Pancreas (tissue), 10 donors: ENCODE data around the gene CT45A3. TPM values are rescaled to one million over a fixed set of nuclear protein-coding genes. Genes with fewer than 3 reads are reported as not detected.
"Not testable (repeated sequence)": the region's sequence is repeated elsewhere in the genome, so short reads cannot be mapped to it uniquely, and the experiment has no call there.

ENCODE experiments used
- ATAC-seq, 4 donors: fragments of 200-7000 bp; cut with Tn5 transposase; one replicate each; pipeline versions ENCODE4 v1.8.0 to v1.9.1; 2020; ENCODE audit warnings: mild to moderate bottlenecking in 4 of 4, moderate library complexity in 4 of 4
- DNase-seq, 6 donors: peaks; one replicate each; pipeline ENCODE4 v3.0.0-alpha.2; 2020
- FAIRE-seq: peaks from 2 replicates; lab custom pipeline; 2012; peaks lifted over from hg19 to GRCh38; lab: Jason Lieb, UNC
- H3K27ac ChIP-seq, 4 donors: fragments of 200-600 bp; sonication (generic); 1 replicate in 3 of 4; 2 replicates in 1 of 4; pipeline versions ENCODE4 v1.5.0 to v1.8.0; 2020
- H3K27me3 ChIP-seq, 4 donors: fragments of 200-600 bp; one replicate each; pipeline ENCODE4 v1.8.0; 2021
- H3K36me3 ChIP-seq, 3 donors: fragments of 200-600 bp; sonication (generic) in 1 of 3; one replicate each; pipeline versions ENCODE4 v1.5.0 to v1.8.0; 2020 to 2021
- H3K4me1 ChIP-seq, 3 donors: fragments of 200-600 bp; one replicate each; pipeline ENCODE4 v1.8.0; 2021
- H3K4me3 ChIP-seq, 4 donors: fragments of 200-600 bp; sonication (generic) in 2 of 4; one replicate each; pipeline versions ENCODE4 v1.5.0 to v1.8.0; 2020 to 2021
- H3K9me3 ChIP-seq, 4 donors: fragments of 200-600 bp; one replicate each; pipeline ENCODE4 v1.8.0; 2021
- CTCF ChIP-seq, 4 donors: fragments of 200-600 bp; sonication (generic) in 3 of 4; IDR thresholded peaks; one replicate each; pipeline versions ENCODE4 v1.5.0 to v1.8.0; 2021; ENCODE audit warnings: antibody characterized with exemption in 4 of 4
- WGBS, 2 donors: extraction: QIAGEN DNeasy Blood & Tissue Kit; methylation state at CpG; one replicate each; pipeline ENCODE4 v1.1.7; 2013; 5-methylcytosine and 5-hydroxymethylcytosine counted together
- intact Hi-C, 3 donors: fragments of 100-400 bp; cut with DNase I; formaldehyde crosslinking; loops; one replicate each; pipeline versions ENCODE4 v1.11.1 to v1.14.2; 2022
- polyA plus RNA-seq, 2 donors: library from polyadenylated mRNA; stranded (reverse); fragments of 200-250 nt; gene quantifications; one replicate each; pipeline ENCODE4 v1.2.3, GENCODE V29; 2013
- total RNA-seq, 6 donors: library from RNA; stranded (reverse); fragmentation: NEBNext Ultra II Directional in 4 of 6; extraction: Animal tissue kit (Norgen Biotek cat#: 25700) in 4 of 6; gene quantifications; one replicate each; pipeline versions ENCODE4 v1.2.1 to v1.2.4, GENCODE V29; 2021 to 2023
- donor health status: healthy with polysubstance abuse.
- donor health status: DM: no; HTN: no; CAD: no; lungs with moderate emphysema.
- donor health status: DM: no; HTN: no; CAD: no.
- donor health status: control.
- donor health status: control.
- donor health status: Bipolar disorder and iron deficiency.
- donor health status: DM: yes; HTN: yes; CAD: no.
- donor health status: DM: no; HTN: no; CAD: no.
- donor health status: DM: no; HTN: no; CAD: no.
- donor health status: DM: yes; HTN: yes; CAD: no.

The CT45A3 gene
- total and polyA plus RNA-seq, 8 donors: not detected

DNA sequence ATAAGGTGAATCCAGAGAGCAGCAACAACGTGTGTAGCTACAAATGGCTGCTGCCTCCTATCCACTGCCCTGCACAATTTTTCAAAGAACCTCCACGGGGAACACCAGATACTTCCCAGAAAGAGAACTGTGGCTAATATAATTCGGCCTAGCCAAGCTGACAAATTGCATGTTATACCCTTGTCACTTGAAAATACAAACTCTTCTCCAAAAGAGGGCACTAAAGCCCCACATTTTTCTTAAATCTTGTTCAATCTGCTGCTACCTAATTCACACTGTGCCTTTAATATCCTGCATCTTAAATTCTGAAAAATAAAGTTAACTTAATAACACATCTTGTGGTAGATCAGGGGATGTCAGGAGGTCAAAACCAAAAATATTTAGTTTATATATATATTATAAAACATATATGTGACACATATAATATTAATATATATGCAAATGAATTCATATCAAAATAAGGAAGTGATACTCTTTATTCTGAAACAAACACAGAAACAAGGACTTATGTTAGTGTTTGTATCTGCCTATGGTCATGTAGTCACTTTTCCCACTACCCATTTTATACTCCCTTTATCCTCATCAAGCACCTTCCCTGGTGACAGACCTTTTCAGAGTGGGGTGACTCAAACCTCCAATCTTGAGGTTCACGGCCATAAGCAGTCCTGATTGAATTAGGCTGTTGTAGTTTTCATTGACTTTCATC, 30.5 kb downstream of the CT45A3 start:
- FAIRE-seq (no peak), ATAC-seq (no peak), DNase-seq (no peak)
- Histone ChIP-seq H3K27me3 (peaks cover 0 to 5% (median 0%) of the 10 kb centered on the region in 4 donors), H3K4me1 (no peaks in the 10 kb centered on the region), H3K27ac (no peak overlapping the region), H3K9me3 (no peaks in the 10 kb centered on the region), H3K36me3 (no peaks in the 10 kb centered on the region), H3K4me3 (no peak overlapping the region)
- WGBS, 2 donors: 26 to 40% methylated on average over 4 of the region's 4 CpGs
- intact Hi-C loops: no loop called here
- TF ChIP-seq CTCF (IDR thresholded peaks at IDR 0.05): no peak

DNA sequence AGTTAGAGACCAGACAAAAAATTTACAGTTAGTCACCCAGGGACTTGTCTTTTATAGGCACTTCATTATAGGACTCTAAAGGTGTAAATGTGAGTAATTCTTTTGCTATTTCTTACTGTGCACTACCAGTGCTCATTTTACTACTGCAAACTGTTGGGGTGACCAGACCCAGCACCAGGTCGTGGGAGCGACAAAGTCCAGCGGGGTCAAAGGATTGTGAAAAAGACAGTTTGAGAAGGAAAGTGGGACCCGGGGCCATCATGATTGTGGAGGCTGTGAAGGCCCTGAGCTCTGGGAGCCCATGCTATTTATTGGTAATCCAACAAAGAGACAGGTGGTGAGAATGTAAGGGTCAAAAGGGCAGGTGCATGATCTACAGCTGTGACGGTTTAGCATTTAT, 33.3 kb downstream of the CT45A3 start:
- intact Hi-C loops, H3K4me3 ChIP-seq, H3K4me1 ChIP-seq, ATAC-seq, DNase-seq, H3K27ac ChIP-seq, FAIRE-seq, H3K9me3 ChIP-seq, H3K27me3 ChIP-seq, H3K36me3 ChIP-seq: not testable (repeated sequence)
- 60 to 65% methylated on average over 5 of the region's 5 CpGs for WGBS, 2 donors

GRCh38 chrX:135713795-135714194, 54.2 kb downstream of the CT45A3 start:
- no peak for ATAC-seq
- Histone ChIP-seq H3K4me3 (no peak overlapping the region), H3K27me3 (peaks cover 0 to 10% (median 0%) of the 10 kb centered on the region in 4 donors), H3K4me1 (no peaks in the 10 kb centered on the region), H3K27ac (no peak overlapping the region), H3K9me3 (no peaks in the 10 kb centered on the region), H3K36me3 (no peaks in the 10 kb centered on the region)
- WGBS, 2 donors: 81 to 89% methylated on average over 19 to 20 of the region's 20 CpGs
- TF ChIP-seq CTCF (IDR thresholded peaks at IDR 0.05): no peak
- intact Hi-C loops: no loop called here
- FAIRE-seq: no peak
- DNase-seq: peak in 1 of 6 donors; percentile 55

DNA sequence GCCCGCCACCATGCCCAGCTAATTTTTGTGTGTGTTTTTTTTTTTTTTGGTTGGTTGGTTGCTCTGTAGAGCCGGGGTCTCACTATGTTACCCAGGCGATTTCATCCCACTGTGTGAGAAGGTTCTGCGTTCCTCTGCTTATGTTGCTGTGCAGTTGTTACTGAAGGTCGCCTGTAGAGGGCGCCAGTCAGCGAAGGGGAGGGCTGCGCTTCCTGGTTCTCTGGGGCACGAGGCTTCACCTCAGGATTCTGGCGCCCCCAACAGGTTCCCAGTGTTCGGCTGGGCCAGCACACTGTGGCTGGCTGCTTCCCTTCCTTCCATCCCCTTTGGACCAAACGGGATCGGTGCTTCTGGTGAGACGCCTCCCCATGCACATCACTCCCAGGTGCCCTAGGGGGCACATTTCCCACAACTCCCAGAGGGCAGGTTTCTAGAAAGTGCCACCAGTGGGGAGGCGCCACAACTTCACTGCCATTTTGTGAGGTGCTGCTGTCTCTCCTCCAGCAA, 54.8 kb downstream of the CT45A3 start, which contains the start of gene CT45A1:
TSS of gene CT45A1 (plus strand) at position 457 of the 507 bp plus-strand sequence. CDS start 5,302 bp downstream, outside the sequence.
- intact Hi-C loops, FAIRE-seq, DNase-seq, ATAC-seq, H3K4me1 ChIP-seq, H3K9me3 ChIP-seq, H3K27ac ChIP-seq, H3K4me3 ChIP-seq, H3K36me3 ChIP-seq: not testable (repeated sequence)
- 70 to 72% methylated on average over 11 to 12 of the region's 15 CpGs for WGBS, 2 donors
- peaks cover 0 to 10% (median 0%) of the 10 kb centered on the region in 4 donors for H3K27me3 ChIP-seq

Other genes with a start within 250 kb of the CT45A3 start
- gene INTS6L, start 247.5 kb downstream of the CT45A3 start, total RNA-seq: 1 to 10 TPM; 1.0 to 4.1 (median 1.5) TPM
- 1 to 10 TPM; 3.9 to 9.9 TPM for gene INTS6L, start 247.5 kb downstream of the CT45A3 start, polyA plus RNA-seq
- gene CT45A1, start 54.6 kb downstream of the CT45A3 start, total RNA-seq: not detected
- gene CT45A1, start 54.6 kb downstream of the CT45A3 start, polyA plus RNA-seq: not detected
- gene CT45A5, start 17.3 kb upstream of the CT45A3 start, total RNA-seq: not detected
- gene CT45A5, start 17.3 kb upstream of the CT45A3 start, polyA plus RNA-seq: not detected
- not detected for gene CT45A6, start 34.6 kb upstream of the CT45A3 start, total RNA-seq
- not detected for gene CT45A6, start 34.6 kb upstream of the CT45A3 start, polyA plus RNA-seq
- gene CT45A2, start 51.8 kb upstream of the CT45A3 start, total RNA-seq: not detected
- gene CT45A2, start 51.8 kb upstream of the CT45A3 start, polyA plus RNA-seq: not detected
- not detected for gene CT45A7, start 69.1 kb upstream of the CT45A3 start, total RNA-seq
- gene CT45A7, start 69.1 kb upstream of the CT45A3 start, polyA plus RNA-seq: not detected
- not detected for gene CT45A8, start 86.3 kb upstream of the CT45A3 start, total RNA-seq
- not detected for gene CT45A8, start 86.3 kb upstream of the CT45A3 start, polyA plus RNA-seq
- gene CT45A9, start 103.6 kb upstream of the CT45A3 start, total RNA-seq: not detected
- not detected for gene CT45A9, start 103.6 kb upstream of the CT45A3 start, polyA plus RNA-seq
- not detected for gene CT45A10, start 125.3 kb upstream of the CT45A3 start, total RNA-seq
- gene CT45A10, start 125.3 kb upstream of the CT45A3 start, polyA plus RNA-seq: not detected
- under 1 TPM in 1 of 6 donors, not detected in 5; 0.47 TPM for gene SAGE1, start 125.5 kb upstream of the CT45A3 start, total RNA-seq
- not detected for gene SAGE1, start 125.5 kb upstream of the CT45A3 start, polyA plus RNA-seq
- 10 to 100 TPM in 4 of 6 donors, 1 to 10 TPM in 2; 6.7 to 15.6 (median 11.7) TPM for gene MMGT1, start 205.8 kb upstream of the CT45A3 start, total RNA-seq
- 1 to 10 TPM; 1.4 to 7.0 TPM for gene MMGT1, start 205.8 kb upstream of the CT45A3 start, polyA plus RNA-seq
- 1 to 10 TPM; 2.1 to 8.3 (median 4.4) TPM for gene SLC9A6, start 217.2 kb upstream of the CT45A3 start, total RNA-seq
- 1 to 10 TPM; 2.8 to 6.2 TPM for gene SLC9A6, start 217.2 kb upstream of the CT45A3 start, polyA plus RNA-seq